ENCODE results near the gene LAPTM5.
"Not testable (repeated sequence)": the region's sequence is repeated elsewhere in the genome, so short reads cannot be mapped to it uniquely, and the experiment has no call there.

The LAPTM5 gene

GRCh38 chr1:30692201-30692947, 65.2 kb downstream of the LAPTM5 start:
- DNase-seq: no peak

GRCh38 chr1:30691480-30691879, 66.1 kb downstream of the LAPTM5 start:
- DNase-seq: no peak

- no peak for DNase-seq
These were observed 67.5 kb downstream of the LAPTM5 start for GRCh38 chr1:30689901-30690645.

GRCh38 chr1:30688920-30689794, 68.4 kb downstream of the LAPTM5 start:
- no peak for DNase-seq

- not testable (repeated sequence) for DNase-seq
These were observed 69.1 kb downstream of the LAPTM5 start for GRCh38 chr1:30688516-30688915.

- DNase-seq: no peak
These were observed 69.7 kb downstream of the LAPTM5 start for GRCh38 chr1:30687886-30688285.

- DNase-seq: no peak
These were observed 71.2 kb downstream of the LAPTM5 start for GRCh38 chr1:30686236-30686935.

GRCh38 chr1:30685796-30686165, 71.8 kb downstream of the LAPTM5 start:
- no peak for DNase-seq

GRCh38 chr1:30684881-30685795, 72.4 kb downstream of the LAPTM5 start:
- DNase-seq: no peak

- DNase-seq: no peak
These were observed 73.3 kb downstream of the LAPTM5 start for GRCh38 chr1:30684259-30684658.

- no peak for DNase-seq
These were observed 73.9 kb downstream of the LAPTM5 start for GRCh38 chr1:30683699-30684098.
